Hematopoietic multipotent progenitor cell treated with erythropoietin and hydrocortisone succinate and interleukin-3 and kit ligand, for 15 days (in vitro differentiated cells): ENCODE results near the gene HAL.

Source experiments
- DNase-seq: peaks from one replicate; pipeline ENCODE4 v3.0.0-alpha.2; 2015; ENCODE audit warnings: low spot score

HAL gene

GRCh38 chr12:95996034-95996658 lies at the start of gene HAL:
Gene HAL (minus strand): TSS chr12:95996344. CDS start chr12:95995910, 434 bp downstream.
- DNase-seq: no peak

GRCh38 chr12:96045566-96045965 lies 49.4 kb upstream of the HAL start:
- DNase-seq: no peak

DNA sequence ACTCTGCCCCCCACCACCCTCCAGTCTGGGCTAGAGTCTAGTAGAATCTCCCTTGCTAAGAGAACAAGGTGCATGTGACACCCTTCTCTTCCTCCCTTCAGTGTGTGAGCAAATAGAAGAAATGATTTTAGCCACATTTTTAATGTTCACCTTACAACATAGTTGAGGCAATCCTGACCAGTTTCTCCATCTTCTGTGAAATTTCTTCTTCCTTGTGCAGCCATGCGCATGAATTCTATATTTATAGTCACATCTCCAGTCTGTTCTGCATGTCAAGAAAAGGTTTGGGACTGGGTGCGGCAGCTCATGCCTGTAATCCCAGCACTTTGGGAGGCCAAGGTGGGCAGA lies 48.8 kb upstream of the HAL start:
- DNase-seq: no peak

DNA sequence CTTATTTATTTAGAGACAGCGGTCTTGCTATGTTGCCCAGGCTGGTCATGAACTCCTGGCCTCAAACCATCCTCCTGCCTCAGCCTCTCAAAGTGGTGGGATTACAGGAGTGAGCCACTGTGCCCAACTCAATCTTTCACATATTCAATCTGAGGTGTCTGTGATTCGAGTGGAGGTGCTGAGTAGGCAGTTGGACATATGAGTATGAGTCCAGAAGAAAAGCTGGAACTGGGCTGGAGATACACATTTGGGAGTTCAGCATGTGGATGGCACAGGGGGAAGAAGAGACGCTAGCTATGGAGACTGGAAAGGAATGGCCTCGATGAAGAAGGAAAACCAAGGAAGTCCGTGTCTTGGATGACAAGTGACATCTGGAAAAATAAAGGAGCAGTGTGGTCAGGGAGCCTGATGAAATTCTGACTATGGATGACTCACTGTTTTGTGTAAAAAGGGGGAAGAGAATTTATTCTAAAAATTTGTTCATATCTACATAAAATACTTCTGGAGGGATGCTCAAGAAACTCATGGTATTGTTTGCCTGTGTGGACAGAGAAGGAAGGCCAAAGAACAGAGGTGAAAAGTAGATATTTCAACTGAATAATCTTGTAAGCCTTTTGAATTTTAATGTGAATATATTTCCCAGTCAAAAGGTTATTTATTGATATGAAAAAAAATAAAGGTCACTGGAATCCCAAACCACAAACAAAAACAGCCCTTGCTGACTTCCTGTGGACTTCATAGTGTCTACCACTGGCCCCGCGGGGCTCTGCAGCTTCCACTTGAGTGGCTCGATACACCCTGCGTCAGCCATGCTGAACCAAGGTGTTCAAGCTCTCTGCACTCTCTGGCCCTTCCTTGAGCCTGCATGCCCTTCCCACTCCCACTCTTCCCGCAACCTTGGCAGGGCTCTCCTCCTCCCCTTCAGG lies 48.1 kb upstream of the HAL start:
- DNase-seq: no peak

DNA sequence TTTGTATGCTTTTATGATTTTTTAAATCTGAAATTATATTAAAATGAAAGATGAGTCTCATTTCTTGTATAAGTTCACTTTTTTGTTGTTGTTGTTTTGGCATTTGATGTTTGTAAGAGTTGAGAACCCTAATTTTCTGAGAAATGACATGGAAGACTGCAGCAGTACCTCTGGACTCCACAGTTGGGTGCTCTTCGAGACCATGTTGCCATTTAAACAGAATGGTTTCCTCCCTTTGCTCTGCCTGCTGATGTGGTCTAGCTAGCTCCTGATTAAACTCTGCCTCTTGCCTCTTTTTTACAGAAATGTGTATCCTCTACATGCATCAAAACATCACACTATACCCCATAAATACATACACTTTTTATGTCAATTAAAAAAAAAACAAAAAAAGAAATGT lies 45.0 kb upstream of the HAL start:
- no peak for DNase-seq

GRCh38 chr12:96040305-96041133 lies 44.4 kb upstream of the HAL start:
- no peak for DNase-seq

DNA sequence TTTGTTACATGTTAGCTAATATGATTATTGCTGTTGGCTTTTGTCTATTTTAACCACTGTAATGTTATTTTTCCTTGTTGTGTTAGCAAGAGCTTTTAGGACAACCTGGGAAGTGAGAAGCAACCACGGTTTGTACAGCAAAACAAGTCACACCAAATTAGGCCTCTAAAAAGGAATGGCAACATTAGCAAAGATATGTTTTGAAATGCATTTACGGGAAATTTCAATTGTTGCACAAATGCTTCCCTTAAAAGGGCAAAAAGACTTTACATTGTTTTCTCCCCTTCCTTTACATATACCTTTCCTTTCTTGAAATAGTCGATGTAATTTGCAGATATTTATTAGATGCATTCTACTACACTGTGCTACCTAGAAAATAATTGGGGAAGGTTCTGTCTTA lies 43.4 kb upstream of the HAL start:
- no peak for DNase-seq

GRCh38 chr12:96036765-96037455 lies 40.8 kb upstream of the HAL start:
- no peak for DNase-seq

- DNase-seq: peak; percentile 99
Measured at GRCh38 chr12:96035283-96036236, 39.4 kb upstream of the HAL start, which contains the start of gene LTA4H. Gene LTA4H (minus strand): TSS chr12:96035587. CDS start chr12:96035519, 68 bp downstream.

- DNase-seq: no peak
Measured at GRCh38 chr12:96034621-96035282, 38.6 kb upstream of the HAL start.

DNA sequence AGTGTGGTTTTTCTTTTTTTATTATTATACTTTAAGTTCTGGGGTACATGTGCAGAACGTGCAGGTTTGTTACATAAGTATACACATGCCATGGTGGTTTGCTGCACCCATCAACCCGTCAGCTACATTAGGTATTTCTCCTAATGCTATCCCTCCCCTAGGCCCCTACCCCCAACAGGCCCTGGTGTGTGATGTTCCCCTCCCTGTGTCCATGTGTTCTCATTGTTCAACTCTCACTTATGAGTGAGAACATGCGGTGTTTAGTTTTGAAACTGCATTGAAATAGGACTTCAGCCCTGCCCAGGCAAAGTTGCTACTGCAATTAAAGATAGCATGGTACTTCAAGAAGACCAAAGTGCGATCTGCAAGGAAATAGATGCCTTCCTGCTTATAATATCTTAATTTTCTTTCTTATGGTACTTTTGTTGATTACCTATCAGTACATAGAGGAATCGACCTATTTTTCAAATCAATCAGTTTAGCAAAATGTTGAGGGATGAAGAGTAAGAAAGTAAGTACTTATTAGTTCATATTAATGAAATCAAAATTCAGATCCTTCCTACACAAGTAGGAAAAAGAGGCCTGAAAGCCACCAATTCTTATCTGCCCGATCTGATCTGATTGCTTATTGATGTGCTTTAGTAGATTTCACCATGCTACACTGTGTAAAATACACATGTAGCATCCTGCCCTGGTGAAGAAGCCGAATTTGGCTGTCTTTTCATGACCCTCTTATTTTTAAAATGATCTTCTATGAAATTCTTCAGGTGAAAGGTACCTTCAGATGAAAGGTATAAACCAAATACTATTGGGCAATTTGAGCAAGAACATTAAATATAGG lies 37.6 kb upstream of the HAL start:
- DNase-seq: no peak

DNA sequence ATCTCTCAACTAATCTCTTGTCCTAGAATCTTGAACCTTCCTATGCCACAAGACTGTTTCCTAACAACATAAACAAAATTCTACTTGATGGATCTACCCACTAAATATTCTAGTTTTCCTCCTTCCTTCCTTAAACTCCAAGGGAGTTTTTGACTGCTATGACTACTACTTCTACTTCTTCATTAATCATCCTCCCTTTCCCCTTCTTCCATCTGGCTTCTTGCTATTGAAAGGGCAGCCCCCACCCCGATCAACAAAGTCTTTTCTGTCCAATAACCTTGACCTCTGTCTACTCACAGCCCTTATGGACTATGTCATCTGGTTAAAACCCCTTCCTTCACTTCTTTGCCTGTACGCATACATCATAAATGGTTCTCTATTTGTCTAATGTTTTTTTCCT lies 33.7 kb upstream of the HAL start:
- DNase-seq: no peak

- DNase-seq: no peak
Measured at GRCh38 chr12:96028538-96028937, 32.4 kb upstream of the HAL start.

GRCh38 chr12:96026331-96026730 lies 30.2 kb upstream of the HAL start:
- no peak for DNase-seq

DNA sequence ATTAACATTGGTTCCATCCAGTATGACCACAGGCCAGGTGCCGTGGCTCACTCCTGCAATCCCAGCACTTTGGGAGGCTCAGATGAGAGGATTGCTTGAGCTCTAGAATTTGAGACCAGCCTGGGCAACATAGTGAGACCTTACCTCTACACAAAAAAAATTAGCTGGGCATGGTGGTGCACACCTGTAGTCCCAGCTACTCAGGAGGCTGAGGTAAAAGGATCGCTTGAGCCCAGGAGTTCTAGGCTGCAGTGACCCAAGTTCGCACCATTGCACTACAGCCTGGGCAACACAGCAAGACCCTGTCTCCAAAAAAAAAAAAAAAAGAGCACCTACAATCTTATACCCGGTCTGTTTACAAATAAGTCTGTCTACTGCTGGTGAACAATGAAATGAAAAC lies 29.4 kb upstream of the HAL start:
- no peak for DNase-seq

GRCh38 chr12:96020314-96021003 lies 24.3 kb upstream of the HAL start:
- DNase-seq: no peak

GRCh38 chr12:96015672-96016071 lies 19.5 kb upstream of the HAL start:
- no peak for DNase-seq

- DNase-seq: no peak
Measured at GRCh38 chr12:96014943-96015599, 18.9 kb upstream of the HAL start.
